TTC549 (cell line): ENCODE data around the gene C1orf210.

Experiments
- FAIRE-seq: peaks from 2 replicates; lab custom pipeline; 2012; peaks lifted over from hg19 to GRCh38; lab: Jason Lieb, UNC

C1orf210 gene

GRCh38 chr1:43273708-43274107 is 11.7 kb downstream of the C1orf210 start:
- no peak for FAIRE-seq

- FAIRE-seq: no peak
Measured at GRCh38 chr1:43272576-43273571, 12.5 kb downstream of the C1orf210 start.

- FAIRE-seq: no peak
Measured at GRCh38 chr1:43272161-43272560, 13.2 kb downstream of the C1orf210 start.

- no peak for FAIRE-seq
Measured at GRCh38 chr1:43271186-43272118, 13.9 kb downstream of the C1orf210 start.

GRCh38 chr1:43270421-43271095 is 14.8 kb downstream of the C1orf210 start:
- no peak for FAIRE-seq

- no peak for FAIRE-seq
Measured at GRCh38 chr1:43269627-43270375, 15.6 kb downstream of the C1orf210 start, which contains the start of gene TMEM125. TMEM125 (plus strand) TSS chr1:43269983; CDS start chr1:43272723, 2,740 bp downstream.

GRCh38 chr1:43267818-43268425 is 17.5 kb downstream of the C1orf210 start:
- no peak for FAIRE-seq

GRCh38 chr1:43267291-43267805 is 18.0 kb downstream of the C1orf210 start:
- no peak for FAIRE-seq

- FAIRE-seq: no peak
Measured at GRCh38 chr1:43266881-43267280, 18.5 kb downstream of the C1orf210 start.

GRCh38 chr1:43265431-43265830 is 19.9 kb downstream of the C1orf210 start:
- FAIRE-seq: no peak

- FAIRE-seq: no peak
Measured at GRCh38 chr1:43258370-43258769, 27.0 kb downstream of the C1orf210 start.

- no peak for FAIRE-seq
Measured at GRCh38 chr1:43256675-43257570, 28.5 kb downstream of the C1orf210 start.

GRCh38 chr1:43255438-43256210 is 29.8 kb downstream of the C1orf210 start:
- no peak for FAIRE-seq

- no peak for FAIRE-seq
Measured at GRCh38 chr1:43253876-43254275, 31.5 kb downstream of the C1orf210 start.

- FAIRE-seq: no peak
Measured at GRCh38 chr1:43253173-43253572, 32.2 kb downstream of the C1orf210 start.

- FAIRE-seq: no peak
Measured at GRCh38 chr1:43252225-43252624, 33.2 kb downstream of the C1orf210 start.

GRCh38 chr1:43251024-43251423 is 34.4 kb downstream of the C1orf210 start:
- FAIRE-seq: no peak

GRCh38 chr1:43250351-43250761 is 35.0 kb downstream of the C1orf210 start:
- no peak for FAIRE-seq
